Left ventricle myocardium inferior (tissue), 1 donor: ENCODE measurements around the gene NIP7. TPM values are rescaled to one million over a fixed set of nuclear protein-coding genes. Genes with fewer than 3 reads are reported as not detected.
A peak's percentile ranks its signal among the peaks of the same experiment; 100 is the strongest.

Experiments used
- DNase-seq: peaks from one replicate; pipeline ENCODE4 v3.0.0-alpha.2; 2020
- H3K27ac ChIP-seq: fragments of 200-600 bp; replicated peaks from 2 replicates; pipeline ENCODE4 v1.8.0; 2021
- H3K27me3 ChIP-seq: fragments of 200-600 bp; 2 replicates; pipeline ENCODE4 v1.8.0; 2021; ENCODE audit warnings: low read depth
- H3K36me3 ChIP-seq: fragments of 200-600 bp; 2 replicates; pipeline ENCODE4 v1.8.0; 2021
- H3K4me1 ChIP-seq: fragments of 200-600 bp; 2 replicates; pipeline ENCODE4 v1.8.0; 2021
- H3K4me3 ChIP-seq: fragments of 200-600 bp; 2 replicates; pipeline ENCODE4 v1.8.0; 2021; ENCODE audit warnings: mild to moderate bottlenecking, moderate library complexity
- H3K9me3 ChIP-seq: fragments of 200-600 bp; replicated peaks from 2 replicates; pipeline ENCODE4 v1.8.0; 2021
- intact Hi-C: fragments of 100-400 bp; cut with micrococcal nuclease; formaldehyde crosslinking; loops from one replicate; pipeline ENCODE4 v1.11.0; 2022
- total RNA-seq: library from RNA; stranded (reverse); fragmentation: NEBNext Ultra II Directional; extraction: Animal tissue kit (Norgen Biotek cat#: 25700); gene quantifications from one replicate; pipeline ENCODE4 v1.2.1, GENCODE V29; 2021
- TF ChIP-seq, protein P1 (sequence below): fragments of 200-600 bp; IDR thresholded peaks from 2 replicates; pipeline ENCODE4 v1.8.0; 2021; ENCODE audit warnings: antibody characterized with exemption, mild to moderate bottlenecking, borderline replicate concordance
- donor health status: DM: no; HTN: yes; CAD: no; lungs with severe emphysema.

The NIP7 gene
- total RNA-seq, 1 donor from 2014 or later: 8.2 TPM

DNA sequence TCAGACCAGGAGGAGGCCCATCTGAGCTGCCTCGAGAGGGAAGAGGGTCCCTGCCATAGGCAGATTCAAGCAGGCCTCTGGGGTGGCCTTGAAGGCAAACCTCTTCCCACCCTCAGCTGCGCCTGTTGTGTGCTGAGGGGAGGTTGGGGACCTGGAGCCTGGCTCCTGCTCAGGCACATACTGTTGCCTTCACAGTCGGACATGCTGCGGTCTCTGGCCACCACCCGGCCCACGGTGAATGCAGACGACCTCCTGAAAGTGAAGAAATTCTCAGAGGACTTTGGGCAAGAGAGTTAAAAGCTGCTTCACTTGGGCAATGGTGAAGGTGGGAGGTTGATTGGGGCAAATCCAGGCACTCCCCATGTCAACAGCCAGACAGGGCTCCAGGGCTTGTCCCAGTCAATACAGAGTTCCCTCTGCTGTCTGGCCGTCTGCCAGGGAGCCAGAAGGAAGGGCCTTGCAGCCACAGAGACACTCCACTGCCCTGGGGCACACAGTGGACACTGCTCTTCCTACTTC, 15.5 kb upstream of the NIP7 start:
- Histone ChIP-seq H3K4me1 (peaks cover 48% of the 10 kb centered on the region), H3K27me3 (no peaks in the 10 kb centered on the region), H3K4me3 (no peak overlapping the region), H3K27ac (no peak overlapping the region), H3K36me3 (peaks cover 87% of the 10 kb centered on the region), H3K9me3 (no peaks in the 10 kb centered on the region)
- DNase-seq: peak; percentile 62
- TF ChIP-seq, protein P1, sequence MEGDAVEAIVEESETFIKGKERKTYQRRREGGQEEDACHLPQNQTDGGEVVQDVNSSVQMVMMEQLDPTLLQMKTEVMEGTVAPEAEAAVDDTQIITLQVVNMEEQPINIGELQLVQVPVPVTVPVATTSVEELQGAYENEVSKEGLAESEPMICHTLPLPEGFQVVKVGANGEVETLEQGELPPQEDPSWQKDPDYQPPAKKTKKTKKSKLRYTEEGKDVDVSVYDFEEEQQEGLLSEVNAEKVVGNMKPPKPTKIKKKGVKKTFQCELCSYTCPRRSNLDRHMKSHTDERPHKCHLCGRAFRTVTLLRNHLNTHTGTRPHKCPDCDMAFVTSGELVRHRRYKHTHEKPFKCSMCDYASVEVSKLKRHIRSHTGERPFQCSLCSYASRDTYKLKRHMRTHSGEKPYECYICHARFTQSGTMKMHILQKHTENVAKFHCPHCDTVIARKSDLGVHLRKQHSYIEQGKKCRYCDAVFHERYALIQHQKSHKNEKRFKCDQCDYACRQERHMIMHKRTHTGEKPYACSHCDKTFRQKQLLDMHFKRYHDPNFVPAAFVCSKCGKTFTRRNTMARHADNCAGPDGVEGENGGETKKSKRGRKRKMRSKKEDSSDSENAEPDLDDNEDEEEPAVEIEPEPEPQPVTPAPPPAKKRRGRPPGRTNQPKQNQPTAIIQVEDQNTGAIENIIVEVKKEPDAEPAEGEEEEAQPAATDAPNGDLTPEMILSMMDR: no peak
- intact Hi-C loops: no loop called here

DNA sequence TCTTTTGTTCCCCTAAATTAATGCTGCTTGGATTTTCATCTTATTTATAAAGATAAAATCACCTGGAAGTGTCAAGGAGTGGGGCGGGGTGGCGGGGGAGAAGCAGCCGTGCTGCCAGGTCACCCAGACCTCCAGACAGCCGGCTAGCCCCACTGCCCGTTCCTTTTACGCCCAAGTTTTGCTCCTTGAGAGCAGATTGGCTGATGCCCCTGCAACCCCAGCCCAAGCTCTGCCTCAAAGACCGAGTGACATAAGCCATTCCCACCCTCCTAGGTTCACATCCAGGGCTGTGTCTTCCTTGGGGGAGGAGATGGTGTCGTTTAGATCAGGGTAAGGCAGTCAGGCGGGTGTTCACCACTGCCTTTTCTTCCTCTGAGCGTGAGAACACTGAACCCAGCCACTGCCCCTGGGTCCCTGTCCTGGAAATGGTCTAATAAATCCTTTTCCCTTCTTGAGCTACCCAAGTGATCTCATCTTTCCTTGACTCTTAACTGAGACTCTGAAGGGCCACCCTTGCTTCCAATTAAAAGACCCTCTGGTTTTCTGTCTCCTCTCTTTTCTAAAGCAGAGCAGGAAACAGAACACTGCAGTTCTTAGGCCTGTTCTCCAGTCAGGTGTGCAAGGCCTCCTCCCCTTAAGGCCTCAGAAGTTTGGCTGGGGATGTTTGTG, 14.9 kb upstream of the NIP7 start:
- peaks cover 80% of the 10 kb centered on the region for H3K36me3 ChIP-seq

DNA sequence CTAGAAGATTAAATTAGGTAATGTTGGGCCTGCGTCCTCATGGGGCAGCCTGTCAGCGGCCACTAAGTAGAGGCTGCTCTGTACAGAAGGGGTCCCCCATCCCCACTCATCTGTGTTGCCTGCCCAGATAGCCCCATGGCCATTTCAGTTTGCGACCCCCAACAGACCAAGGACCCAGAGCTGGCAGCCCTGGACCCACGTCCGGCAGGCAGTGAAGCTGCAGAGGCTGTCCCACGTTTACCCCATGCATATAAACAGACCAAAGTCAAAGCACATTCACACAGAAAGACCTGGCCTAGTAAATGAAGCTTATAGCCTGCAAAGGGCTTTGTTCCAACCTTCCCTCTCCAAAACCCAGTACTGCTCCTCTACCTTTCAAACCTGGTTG, 13.8 kb upstream of the NIP7 start:
- TF ChIP-seq, protein P1: no peak
- H3K27me3 ChIP-seq: no peaks in the 10 kb centered on the region
- no peak for DNase-seq
- no peak overlapping the region for H3K4me3 ChIP-seq
- peaks cover 64% of the 10 kb centered on the region for H3K4me1 ChIP-seq
- H3K9me3 ChIP-seq: no peaks in the 10 kb centered on the region
- H3K36me3 ChIP-seq: peaks cover 69% of the 10 kb centered on the region
- intact Hi-C loops: no loop called here
- peak overlapping the region; percentile 16 for H3K27ac ChIP-seq

More for the DNA sequence above, 14.9 kb upstream of the NIP7 start:
- peaks cover 54% of the 10 kb centered on the region for H3K4me1 ChIP-seq
- no peaks in the 10 kb centered on the region for H3K27me3 ChIP-seq
- TF ChIP-seq, protein P1: no peak
- no peak overlapping the region for H3K4me3 ChIP-seq
- H3K9me3 ChIP-seq: no peaks in the 10 kb centered on the region
- no peak overlapping the region for H3K27ac ChIP-seq
- DNase-seq: no peak
- intact Hi-C loops: no loop called here

DNA sequence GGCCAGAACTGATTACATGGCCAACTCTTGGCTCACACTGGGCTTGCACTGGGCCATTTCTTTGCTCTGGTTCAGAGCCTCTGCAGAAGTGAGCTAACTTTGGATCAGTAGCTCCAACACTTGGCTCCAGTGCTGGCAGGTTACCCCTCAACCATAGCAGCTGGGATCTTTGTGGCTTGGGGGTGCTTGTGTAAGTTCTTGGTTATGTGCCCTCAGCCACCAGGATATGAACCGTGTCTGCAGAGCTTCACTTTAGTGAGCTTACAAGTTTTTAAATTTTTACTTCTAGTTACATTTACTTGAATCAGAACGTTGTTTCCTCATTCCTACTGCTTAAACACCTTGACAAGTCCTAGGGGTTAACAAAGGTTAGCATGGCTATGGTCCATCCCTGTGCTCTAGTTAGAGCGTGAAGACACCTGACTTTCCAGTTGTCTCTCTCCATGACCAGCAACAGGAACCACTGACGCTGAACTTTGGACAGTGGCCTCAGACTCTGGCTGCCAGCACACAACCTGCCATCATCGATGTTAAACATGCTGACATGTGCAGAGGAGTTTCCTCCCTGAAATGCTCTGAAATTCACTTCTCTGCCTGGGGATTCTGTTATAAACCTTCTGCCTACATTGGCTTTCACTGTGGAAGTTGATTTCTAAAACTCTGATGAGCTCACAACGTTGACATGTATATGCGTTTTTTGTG, 13.2 kb upstream of the NIP7 start:
- Histone ChIP-seq H3K9me3 (no peaks in the 10 kb centered on the region), H3K27me3 (no peaks in the 10 kb centered on the region), H3K4me3 (no peak overlapping the region), H3K36me3 (peaks cover 64% of the 10 kb centered on the region), H3K4me1 (peaks cover 69% of the 10 kb centered on the region), H3K27ac (peak overlapping the region; percentile 16)
- TF ChIP-seq, protein P1: no peak
- intact Hi-C loops: no loop called here
- DNase-seq: no peak

DNA sequence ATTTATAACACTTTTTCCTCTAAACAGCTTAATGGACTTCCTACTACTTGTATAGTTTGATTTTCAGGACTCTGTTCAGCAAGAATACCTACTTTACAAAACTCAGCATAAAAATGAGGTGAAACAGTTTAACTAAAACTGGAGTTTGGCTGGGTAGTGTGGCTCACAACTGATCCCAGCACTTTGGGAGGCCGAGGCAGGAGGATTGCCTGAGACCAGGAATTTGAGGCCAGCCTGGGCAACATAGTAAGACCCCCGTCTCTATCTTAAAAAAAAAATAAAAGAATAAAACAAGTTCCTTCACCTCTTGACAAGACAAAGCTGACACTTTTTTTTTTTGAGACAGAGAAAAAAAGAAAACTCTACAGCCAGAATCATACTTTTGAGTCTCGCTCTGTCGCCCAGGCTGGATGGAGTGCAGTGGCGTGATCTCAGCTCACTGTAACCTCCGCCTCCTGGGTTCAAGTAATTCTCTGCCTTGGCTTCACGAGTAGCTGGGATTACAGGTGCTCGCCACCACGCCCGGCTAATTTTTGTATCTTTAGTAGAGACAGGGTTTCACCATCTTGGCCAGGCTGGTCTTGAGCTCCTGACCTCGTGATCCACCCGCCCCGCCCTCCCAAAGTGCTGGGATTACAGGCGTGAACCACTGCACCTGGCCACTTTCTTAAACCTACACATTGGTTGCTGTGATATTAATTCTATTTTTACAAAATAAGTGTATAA, 11.8 kb upstream of the NIP7 start:
- peaks cover 76% of the 10 kb centered on the region for H3K4me1 ChIP-seq
- H3K36me3 ChIP-seq: peaks cover 63% of the 10 kb centered on the region
- H3K9me3 ChIP-seq: no peaks in the 10 kb centered on the region
- intact Hi-C loops: no loop called here
- no peak for DNase-seq
- no peaks in the 10 kb centered on the region for H3K27me3 ChIP-seq
- no peak overlapping the region for H3K4me3 ChIP-seq
- no peak overlapping the region for H3K27ac ChIP-seq
- TF ChIP-seq, protein P1: no peak
